HCT116 (cell line): ENCODE data around the gene YTHDF1. TPM values are rescaled to one million over a fixed set of nuclear protein-coding genes. Genes with fewer than 3 reads are reported as not detected.

ENCODE experiments used
- ATAC-seq: fragments of 200-7000 bp; cut with Tn5 transposase; 2 replicates; pipeline ENCODE4 v1.9.1; 2020; ENCODE audit warnings: mild to moderate bottlenecking, moderate library complexity
- BruUV-seq: library from RNA; stranded (reverse); fragments of 400-500 nt; replicated peaks from 2 replicates; lab custom pipeline; 2021; lab: Mats Ljungman, UMichigan
- CTCF ChIA-PET: fragments of 300-600 bp; sonication (Branson Sonifier 250); formaldehyde crosslinking; loops from one replicate; lab custom pipeline; 2021; ENCODE audit warnings: antibody characterized with exemption; lab: Charles Lee
- POLR2A ChIA-PET: fragments of 300-600, 350-600 bp; sonication (Branson Sonifier 250); formaldehyde crosslinking; loops from one replicate; lab custom pipeline; 2021; ENCODE audit warnings: antibody characterized with exemption; lab: Charles Lee
- RAD21 ChIA-PET, 2 experiments: fragments of 300-600 bp; sonication (Branson Sonifier 250); formaldehyde crosslinking; loops; one replicate each; lab custom pipeline; 2023; ENCODE audit warnings: low total read pairs in 2 of 2; ENCODE audit not compliant: uncharacterized antibody in 2 of 2, unreplicated experiment in 2 of 2, low non-redundant PET in 1 of 2; lab: Charles Lee
- DNase-seq: peaks from one replicate; pipeline ENCODE4 v3.0.0-alpha.2; 2010; ENCODE audit warnings: low read depth, low spot score
- H2AFZ ChIP-seq: fragments of 200-600 bp; shearing (Covaris generic), sonication (generic); 2 replicates; pipeline ENCODE4 v1.6.1; 2017; ENCODE audit warnings: low read depth, mixed run types, mixed read lengths, antibody characterized with exemption, low read length; ENCODE audit not compliant: poor library complexity, severe bottlenecking
- H3K27ac ChIP-seq: 2 replicates; pipeline ENCODE4 v1.5.1; 2012; ENCODE audit warnings: low read depth, low read length
- H3K27me3 ChIP-seq: fragments of 200-600 bp; sonication (generic); 2 replicates; pipeline ENCODE4 v1.6.1; 2016; ENCODE audit warnings: mixed run types, low read length, mixed read lengths; ENCODE audit not compliant: insufficient read depth
- H3K36me3 ChIP-seq, 2 experiments: fragments of 200-500 bp in 1 of 2; fragments of 200-600 bp in 1 of 2; sonication (Bioruptor generic) in 1 of 2; sonication (generic) in 1 of 2; 2 replicates each; pipeline versions ENCODE4 v1.5.1 to v1.6.1; 2014 to 2016; ENCODE audit warnings: low read length in 2 of 2, inconsistent platforms in 1 of 2, mixed read lengths in 1 of 2, mixed run types in 1 of 2; ENCODE audit not compliant: insufficient read depth in 2 of 2, control insufficient read depth in 1 of 2
- H3K4me1 ChIP-seq, 2 experiments: fragments of 200-600 bp in 1 of 2; sonication (generic) in 1 of 2; 2 replicates each; pipeline versions ENCODE4 v1.5.1 to v1.6.1; 2012 to 2017; ENCODE audit warnings: low read length in 2 of 2, inconsistent platforms in 1 of 2, mild to moderate bottlenecking in 1 of 2, mixed read lengths in 1 of 2, mixed run types in 1 of 2, moderate library complexity in 1 of 2; ENCODE audit not compliant: insufficient read depth in 2 of 2, control insufficient read depth in 1 of 2
- H3K4me2 ChIP-seq: fragments of 200-600 bp; sonication (generic); 2 replicates; pipeline ENCODE4 v1.6.1; 2017; ENCODE audit warnings: mixed run types, low read length, mixed read lengths
- H3K4me3 ChIP-seq, 2 experiments: fragments of 200-600 bp in 1 of 2; sonication (generic) in 1 of 2; replicated peaks in 1 of 2; 2 replicates each; pipeline ENCODE4 v1.5.1; 2011 to 2016; ENCODE audit warnings: low read length in 2 of 2, control low read depth in 1 of 2, low read depth in 1 of 2, mild to moderate bottlenecking in 1 of 2, mixed read lengths in 1 of 2, mixed run types in 1 of 2
- H3K79me2 ChIP-seq: fragments of 200-600 bp; sonication (generic); 2 replicates; pipeline ENCODE4 v1.6.1; 2017; ENCODE audit warnings: mild to moderate bottlenecking, mixed run types, low read length, moderate library complexity, mixed read lengths; ENCODE audit not compliant: insufficient read depth
- H3K9ac ChIP-seq: fragments of 200-600 bp; sonication (generic); 2 replicates; pipeline ENCODE4 v1.6.1; 2016; ENCODE audit warnings: low read length, mixed read lengths
- H3K9me2 ChIP-seq: fragments of 200-600 bp; sonication (generic), shearing (Covaris generic); 2 replicates; pipeline ENCODE4 v1.6.1; 2017; ENCODE audit warnings: mixed run types, mild to moderate bottlenecking, moderate library complexity; ENCODE audit not compliant: insufficient read depth
- H3K9me3 ChIP-seq, 2 experiments: fragments of 200-500 bp in 1 of 2; fragments of 200-600 bp in 1 of 2; sonication (Bioruptor generic) in 1 of 2; sonication (generic) in 1 of 2; 2 replicates each; pipeline ENCODE4 v1.6.1; 2014 to 2017; ENCODE audit warnings: low read length in 2 of 2, mixed read lengths in 2 of 2, inconsistent platforms in 1 of 2, low read depth in 1 of 2, mild to moderate bottlenecking in 1 of 2, mixed run types in 1 of 2, moderate library complexity in 1 of 2; ENCODE audit not compliant: control insufficient read depth in 1 of 2, insufficient read depth in 1 of 2
- H4K20me1 ChIP-seq: fragments of 200-600 bp; sonication (generic), shearing (Covaris generic); 2 replicates; pipeline ENCODE4 v1.6.1; 2017; ENCODE audit warnings: mixed run types, mild to moderate bottlenecking, moderate library complexity; ENCODE audit not compliant: insufficient read depth
- EZH2phosphoT487 ChIP-seq: fragments of 200-600 bp; IDR thresholded peaks from 2 replicates; pipeline ENCODE4 v1.6.1; 2018; ENCODE audit warnings: antibody characterized with exemption, borderline replicate concordance
- POLR2AphosphoS5 ChIP-seq: IDR thresholded peaks from 2 replicates; pipeline ENCODE4 v1.6.1; 2011; ENCODE audit warnings: mild to moderate bottlenecking, low read depth, low read length, moderate library complexity
- REST ChIP-seq: IDR thresholded peaks from 2 replicates; pipeline ENCODE4 v1.6.1; 2012; ENCODE audit warnings: low read depth
- SIN3A ChIP-seq: IDR thresholded peaks from 2 replicates; pipeline ENCODE4 v1.6.1; 2012; ENCODE audit warnings: low read depth
- YY1 ChIP-seq: IDR thresholded peaks from 2 replicates; pipeline ENCODE4 v1.6.1; 2011; ENCODE audit warnings: low read length, low read depth, moderate library complexity, mild to moderate bottlenecking; ENCODE audit not compliant: insufficient replicate concordance; ENCODE audit errors: extremely low read depth
- ZFX ChIP-seq: fragments of 450-650 bp; IDR thresholded peaks from 2 replicates; pipeline ENCODE4 v1.6.1; 2017
- intact Hi-C: fragments of 100-400 bp; cut with micrococcal nuclease; formaldehyde crosslinking; loops from 2 replicates; pipeline ENCODE4 v1.10.0; 2022
- total RNA-seq: library from RNA; stranded (reverse); gene quantifications from one replicate; pipeline ENCODE4 v1.2.1, GENCODE V29; 2021; ENCODE audit not compliant: unreplicated experiment

YTHDF1 gene
- total RNA-seq, 1 experiment from 2014 or later, result 42.8 TPM

- TF ChIP-seq ZFX (no peak), REST (no peak), YY1 (no peak)
- Histone ChIP-seq H3K79me2 (no peaks in the 10 kb centered on the region), H2AFZ (no peak overlapping the region), H3K4me3 (no peak overlapping the region), H4K20me1 (no peaks in the 10 kb centered on the region), H3K9ac (no peak overlapping the region), H3K27me3 (no peaks in the 10 kb centered on the region), H3K27ac (no peak overlapping the region), H3K36me3 (no peaks in the 10 kb centered on the region), H3K9me3 (no peaks in the 10 kb centered on the region), H3K4me1 (peaks cover 8 to 24% of the 10 kb centered on the region in 2 experiments), H3K9me2 (no peaks in the 10 kb centered on the region), H3K4me2 (no peak overlapping the region)
- no TSS peak for BruUV-seq
- ATAC-seq (no peak), DNase-seq (no peak)
- POLR2A ChIA-PET, result no interaction called here
- CTCF ChIA-PET, result interaction anchor here (0.8 to 1.9 kb wide), 3 partner anchors 9 to 41 kb away, joined by 3 to 7 read pairs (median 3); no protein-coding TSS in a partner anchor
- RAD21 ChIA-PET, result no interaction called here
- intact Hi-C loops, result no loop called here
Observed at GRCh38 chr20:63182425-63182824, 33.5 kb downstream of the YTHDF1 start.

- ChIA-PET RAD21 (no interaction called here), POLR2A (no interaction called here), CTCF (interaction anchor here (0.8 to 2.5 kb wide), 4 partner anchors 10 to 209 kb away, joined by 3 to 11 read pairs (median 6); no protein-coding TSS in a partner anchor)
- Histone ChIP-seq H3K4me1 (peaks cover 2 to 12% of the 10 kb centered on the region in 2 experiments; a peak in 3 of 4 replicates), H3K9ac (no peak overlapping the region), H3K9me3 (no peaks in the 10 kb centered on the region), H3K27ac (no peak overlapping the region), H3K79me2 (no peaks in the 10 kb centered on the region), H3K9me2 (no peaks in the 10 kb centered on the region), H3K36me3 (no peaks in the 10 kb centered on the region), H2AFZ (no peak overlapping the region), H3K4me3 (no peak overlapping the region), H3K4me2 (no peak overlapping the region), H4K20me1 (no peaks in the 10 kb centered on the region), H3K27me3 (no peaks in the 10 kb centered on the region)
- no TSS peak for BruUV-seq
- no peak for DNase-seq
- TF ChIP-seq POLR2AphosphoS5 (no peak), EZH2phosphoT487 (no peak), YY1 (no peak), SIN3A (no peak)
- no peak for ATAC-seq
- intact Hi-C loops, result no loop called here
Observed at GRCh38 chr20:63181226-63181625, 34.7 kb downstream of the YTHDF1 start.
